Measurements from ENCODE around the gene MTMR12.
"Not testable (repeated sequence)": the region's sequence is repeated elsewhere in the genome, so short reads cannot be mapped to it uniquely, and the experiment has no call there.

MTMR12 gene

DNA sequence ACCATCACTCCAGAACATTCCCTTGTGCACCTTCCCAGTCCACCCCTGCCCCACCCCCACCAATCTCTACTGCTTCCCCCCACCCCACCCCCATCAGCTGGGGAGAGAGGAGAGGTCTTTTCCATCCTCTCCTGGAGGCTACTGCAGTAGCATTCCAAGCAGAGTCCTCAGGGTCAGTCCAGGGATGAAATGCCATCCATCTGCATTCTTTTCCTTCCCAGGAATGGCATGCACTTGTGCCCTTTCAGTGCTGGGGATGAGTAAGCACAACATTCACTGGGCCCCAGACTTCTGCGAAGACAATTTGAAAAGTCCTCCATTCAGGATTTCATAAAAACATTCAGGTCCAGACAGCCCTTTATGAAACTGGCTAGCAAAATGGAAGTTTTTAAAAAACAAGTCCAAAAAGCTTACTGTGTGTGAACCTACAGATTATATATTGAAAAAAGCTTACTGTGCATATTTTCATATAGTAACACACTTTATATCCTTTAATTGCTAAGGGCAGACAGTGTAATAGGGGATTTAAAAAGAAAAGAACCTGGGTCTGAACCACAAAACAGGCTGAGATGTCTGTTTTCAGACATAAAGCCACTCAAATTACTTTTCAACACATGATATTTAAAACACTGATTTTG is 88.6 kb downstream of the MTMR12 start:
- DNase-seq (ENCODE audit: low spot score): no peak
- in situ Hi-C loops (cut with MboI; ENCODE audit: low pct_unique_long_range_greater_than_20kb, low sequenced_read_pairs, unreplicated experiment): no loop called here
- no peak for TF ChIP-seq CTCF (IDR thresholded peaks at IDR 0.05; ENCODE audit: extremely low read depth, insufficient read depth, missing control alignments)

DNA sequence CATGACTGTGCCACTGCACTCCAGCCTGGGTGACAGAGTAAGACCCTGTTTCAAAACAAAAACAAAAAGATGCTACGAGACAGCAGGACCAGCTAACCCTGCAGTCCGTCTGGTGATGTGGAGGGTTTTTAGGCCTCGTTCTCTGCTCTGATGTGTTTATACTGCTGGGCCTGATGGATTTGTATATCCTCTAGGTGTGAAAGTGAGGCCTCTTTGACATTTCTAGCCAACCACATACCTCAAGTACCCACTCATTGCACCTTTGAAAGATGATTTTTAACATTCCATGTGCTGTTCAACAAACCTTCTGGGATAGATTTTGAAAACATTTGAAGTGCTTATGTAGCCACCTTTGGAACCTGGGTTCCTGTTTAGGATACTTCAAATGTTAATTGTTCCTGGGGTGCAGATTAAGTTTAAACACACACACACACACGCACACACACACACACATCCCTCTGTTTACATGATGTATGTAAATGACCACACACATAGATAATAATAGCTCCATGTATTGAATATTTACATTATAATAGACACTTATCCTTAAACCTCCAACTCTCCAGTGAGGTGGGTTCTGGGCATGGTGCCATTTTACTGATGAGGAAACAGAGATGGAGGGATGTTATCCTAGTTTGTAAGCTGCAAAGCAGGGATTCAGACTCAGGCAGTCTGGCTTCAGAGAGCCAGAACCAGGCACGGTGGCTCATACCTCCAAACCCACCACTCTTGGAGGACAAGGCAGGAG is 89.8 kb downstream of the MTMR12 start:
- DNase-seq (ENCODE audit: low spot score): no peak
- in situ Hi-C loops (cut with MboI; ENCODE audit: low pct_unique_long_range_greater_than_20kb, low sequenced_read_pairs, unreplicated experiment): no loop called here
- TF ChIP-seq CTCF (IDR thresholded peaks at IDR 0.05; ENCODE audit: extremely low read depth, insufficient read depth, missing control alignments): no peak

- no peak for TF ChIP-seq CTCF (IDR thresholded peaks at IDR 0.05; ENCODE audit: extremely low read depth, insufficient read depth, missing control alignments)
- in situ Hi-C loops (cut with MboI; ENCODE audit: low pct_unique_long_range_greater_than_20kb, low sequenced_read_pairs, unreplicated experiment): no loop called here
- no peak for DNase-seq (ENCODE audit: low spot score)
These were observed 94.8 kb downstream of the MTMR12 start for GRCh38 chr5:32217886-32218396.

DNA sequence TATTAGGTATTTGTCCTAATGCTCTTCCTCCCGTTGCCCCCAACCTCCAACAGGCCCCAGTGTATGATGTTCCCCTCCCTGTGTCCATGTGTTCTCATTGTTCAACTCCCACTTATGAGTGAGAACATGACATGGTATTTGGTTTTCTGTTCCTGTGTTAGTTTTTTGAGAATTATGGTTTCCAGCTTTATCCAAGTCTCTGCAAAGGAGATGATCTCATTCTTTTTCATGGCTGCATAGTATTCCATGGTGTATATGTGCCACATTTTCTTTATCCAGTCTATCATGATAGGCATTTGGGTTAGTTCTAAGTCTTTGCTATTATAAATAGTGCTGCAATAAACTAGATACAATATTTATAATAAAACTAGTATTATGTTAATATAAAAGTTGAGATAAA is 98.4 kb downstream of the MTMR12 start:
- DNase-seq (ENCODE audit: low spot score); in situ Hi-C loops (cut with MboI; ENCODE audit: low pct_unique_long_range_greater_than_20kb, low sequenced_read_pairs, unreplicated experiment): not testable (repeated sequence)

- no peak for DNase-seq (ENCODE audit: low spot score)
- in situ Hi-C loops (cut with MboI; ENCODE audit: low pct_unique_long_range_greater_than_20kb, low sequenced_read_pairs, unreplicated experiment): no loop called here
- no peak for TF ChIP-seq CTCF (IDR thresholded peaks at IDR 0.05; ENCODE audit: extremely low read depth, insufficient read depth, missing control alignments)
These were observed 102.6 kb downstream of the MTMR12 start for GRCh38 chr5:32210151-32210550.

- DNase-seq (ENCODE audit: low spot score); in situ Hi-C loops (cut with MboI; ENCODE audit: low pct_unique_long_range_greater_than_20kb, low sequenced_read_pairs, unreplicated experiment): not testable (repeated sequence)
These were observed 103.9 kb downstream of the MTMR12 start for GRCh38 chr5:32208837-32209236.

DNA sequence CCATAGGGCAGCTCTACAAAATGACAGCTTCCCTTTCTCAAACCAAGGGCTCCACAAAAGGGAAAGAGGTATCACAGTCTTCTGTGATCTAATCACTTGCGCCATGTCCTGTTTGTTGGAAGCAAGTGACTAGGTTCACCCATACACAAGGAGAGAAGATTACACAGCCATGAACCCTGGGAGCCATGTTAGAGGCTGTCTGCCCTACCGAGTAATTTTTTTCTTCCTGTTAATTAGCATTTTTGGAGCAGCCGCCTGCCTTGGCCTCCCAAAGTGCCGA is 105.4 kb downstream of the MTMR12 start:
- DNase-seq (ENCODE audit: low spot score): no peak
- in situ Hi-C loops (cut with MboI; ENCODE audit: low pct_unique_long_range_greater_than_20kb, low sequenced_read_pairs, unreplicated experiment): no loop called here
- TF ChIP-seq CTCF (IDR thresholded peaks at IDR 0.05; ENCODE audit: extremely low read depth, insufficient read depth, missing control alignments): no peak
